Endodermal cell (in vitro differentiated cells): ENCODE measurements around the gene RDH13. TPM values are rescaled to one million over a fixed set of nuclear protein-coding genes. Genes with fewer than 3 reads are reported as not detected.

Experiments used
- DNase-seq: peaks from one replicate; pipeline ENCODE4 v3.0.0-alpha.2; 2017
- H3K27ac ChIP-seq: 2 replicates; pipeline ENCODE4 v1.5.1; 2013; ENCODE audit warnings: mild to moderate bottlenecking, low read depth, low read length, moderate library complexity
- H3K27me3 ChIP-seq: 2 replicates; pipeline ENCODE4 v1.6.1; 2013; ENCODE audit warnings: mild to moderate bottlenecking, low read length, moderate library complexity; ENCODE audit not compliant: insufficient read depth, control insufficient read depth, poor library complexity, severe bottlenecking
- H3K36me3 ChIP-seq: 2 replicates; pipeline ENCODE4 v1.7.0; 2013; ENCODE audit warnings: mild to moderate bottlenecking, low read length, moderate library complexity; ENCODE audit not compliant: control insufficient read depth, insufficient read depth
- H3K4me1 ChIP-seq: one replicate; pipeline ENCODE4 v1.7.0; 2013; ENCODE audit warnings: low read length; ENCODE audit not compliant: control insufficient read depth, insufficient read depth
- H3K4me3 ChIP-seq: 2 replicates; pipeline ENCODE4 v1.5.1; 2013; ENCODE audit warnings: mild to moderate bottlenecking, low read length, moderate library complexity
- H3K9ac ChIP-seq: 2 replicates; pipeline ENCODE4 v1.6.1; 2013; ENCODE audit warnings: mild to moderate bottlenecking, low read length, moderate library complexity; ENCODE audit not compliant: poor library complexity, severe bottlenecking; ENCODE audit errors: extremely low read depth
- H3K9me3 ChIP-seq: 2 replicates; pipeline ENCODE4 v1.6.1; 2013; ENCODE audit warnings: mild to moderate bottlenecking, low read length, moderate library complexity; ENCODE audit not compliant: control insufficient read depth
- H3K27ac Mint-ChIP-seq: 2 replicates; pipeline ENCODE4 v1.8.0; 2020; ENCODE audit warnings: mixed read lengths
- H3K27me3 Mint-ChIP-seq: 2 replicates; pipeline ENCODE4 v1.8.0; 2021; ENCODE audit warnings: mild to moderate bottlenecking, mixed read lengths; ENCODE audit not compliant: insufficient read depth
- H3K36me3 Mint-ChIP-seq: 2 replicates; pipeline ENCODE4 v1.8.0; 2020; ENCODE audit warnings: low read depth, mixed read lengths
- H3K4me1 Mint-ChIP-seq: 2 replicates; pipeline ENCODE4 v1.8.0; 2020; ENCODE audit warnings: mixed read lengths
- H3K4me3 Mint-ChIP-seq: 2 replicates; pipeline ENCODE4 v1.8.0; 2020; ENCODE audit warnings: mild to moderate bottlenecking, moderate library complexity, mixed read lengths
- H3K9me3 Mint-ChIP-seq: 2 replicates; pipeline ENCODE4 v1.8.0; 2020; ENCODE audit warnings: mild to moderate bottlenecking, mixed read lengths
- WGBS, 2 experiments: methylation state at CpG; one replicate each; pipeline versions ENCODE4 v1.1.5 to v1.1.7; 2013; ENCODE audit warnings: missing lambda C conversion rate in 2 of 2, mixed read lengths in 1 of 2; ENCODE audit not compliant: insufficient coverage in 1 of 2, insufficient read length in 1 of 2; 5-methylcytosine and 5-hydroxymethylcytosine counted together
- total RNA-seq, 2 donors: library from RNA; stranded (reverse); fragmentation: NEBNext Ultra II Directional in 1 of 2; extraction: Animal tissue kit (Norgen Biotek cat#: 25700) in 1 of 2; gene quantifications; 2 replicates in 1 of 2; 3 replicates in 1 of 2; pipeline ENCODE4 v1.2.1, GENCODE V29; 2021
- TF ChIP-seq, protein P1 (sequence below): fragments of 200-600 bp; sonication (generic); conservative IDR thresholded peaks from 2 replicates; pipeline ENCODE4 v1.5.0; 2021; ENCODE audit warnings: antibody characterized with exemption, mild to moderate bottlenecking

The RDH13 gene
- total RNA-seq, 2 donors from 2014 or later = 20.6 to 39.0 TPM

DNA sequence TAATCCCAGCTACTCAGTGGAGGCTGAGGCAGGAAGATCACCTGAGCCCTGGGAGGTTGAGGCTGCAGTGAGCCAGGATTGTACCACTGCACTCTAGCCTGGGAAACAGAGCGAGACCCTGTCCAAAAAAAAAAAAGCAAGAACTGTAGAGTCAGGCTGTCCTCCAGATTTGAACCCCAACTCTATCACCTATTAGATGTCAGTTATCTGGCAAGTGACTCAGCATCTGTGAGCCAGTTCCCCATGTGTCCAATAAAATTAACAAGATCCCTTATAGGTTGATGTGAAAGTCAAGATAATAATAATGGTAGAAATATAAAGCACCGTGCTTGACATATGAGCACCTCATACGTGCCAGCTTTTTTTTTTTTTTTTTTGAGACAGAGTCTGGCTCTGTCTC is 46.9 kb downstream of the RDH13 start:
- H3K27me3 Mint-ChIP-seq = no peaks in the 10 kb centered on the region
- H3K4me3 ChIP-seq = no peak overlapping the region
- peaks cover 26% of the 10 kb centered on the region for H3K4me1 Mint-ChIP-seq

DNA sequence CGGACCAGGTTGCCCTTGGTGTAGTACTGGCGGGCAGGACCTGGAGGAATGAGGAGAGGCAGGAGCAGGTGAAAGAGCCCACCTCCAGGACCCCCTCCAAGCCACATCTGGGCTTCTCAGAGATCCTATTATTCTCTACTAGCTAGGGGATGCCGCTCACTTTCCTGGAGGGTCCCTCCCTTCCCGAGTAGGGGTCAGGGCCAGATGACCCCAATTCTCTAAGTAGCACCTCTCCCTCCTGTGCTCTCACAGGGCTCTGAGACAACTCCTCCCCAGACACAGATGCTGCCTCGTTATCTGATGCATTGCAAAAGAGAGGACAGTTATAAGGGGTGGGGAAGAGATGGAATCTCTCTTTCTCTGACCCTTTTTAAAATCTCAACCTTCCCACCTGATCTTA is 47.8 kb downstream of the RDH13 start:
- Histone ChIP-seq H3K27me3 (no peaks in the 10 kb centered on the region), H3K36me3 (peaks cover 70% of the 10 kb centered on the region), H3K4me3 (no peak overlapping the region), H3K4me1 (no peaks in the 10 kb centered on the region), H3K27ac (no peak overlapping the region), H3K9me3 (no peaks in the 10 kb centered on the region), H3K9ac (no peak overlapping the region)
- no peak overlapping the region for H3K4me3 Mint-ChIP-seq
- H3K27ac Mint-ChIP-seq = peak overlapping the region; percentile 0
- no peaks in the 10 kb centered on the region for H3K9me3 Mint-ChIP-seq
- TF ChIP-seq, protein P1, sequence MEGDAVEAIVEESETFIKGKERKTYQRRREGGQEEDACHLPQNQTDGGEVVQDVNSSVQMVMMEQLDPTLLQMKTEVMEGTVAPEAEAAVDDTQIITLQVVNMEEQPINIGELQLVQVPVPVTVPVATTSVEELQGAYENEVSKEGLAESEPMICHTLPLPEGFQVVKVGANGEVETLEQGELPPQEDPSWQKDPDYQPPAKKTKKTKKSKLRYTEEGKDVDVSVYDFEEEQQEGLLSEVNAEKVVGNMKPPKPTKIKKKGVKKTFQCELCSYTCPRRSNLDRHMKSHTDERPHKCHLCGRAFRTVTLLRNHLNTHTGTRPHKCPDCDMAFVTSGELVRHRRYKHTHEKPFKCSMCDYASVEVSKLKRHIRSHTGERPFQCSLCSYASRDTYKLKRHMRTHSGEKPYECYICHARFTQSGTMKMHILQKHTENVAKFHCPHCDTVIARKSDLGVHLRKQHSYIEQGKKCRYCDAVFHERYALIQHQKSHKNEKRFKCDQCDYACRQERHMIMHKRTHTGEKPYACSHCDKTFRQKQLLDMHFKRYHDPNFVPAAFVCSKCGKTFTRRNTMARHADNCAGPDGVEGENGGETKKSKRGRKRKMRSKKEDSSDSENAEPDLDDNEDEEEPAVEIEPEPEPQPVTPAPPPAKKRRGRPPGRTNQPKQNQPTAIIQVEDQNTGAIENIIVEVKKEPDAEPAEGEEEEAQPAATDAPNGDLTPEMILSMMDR = no peak
- H3K27me3 Mint-ChIP-seq = no peaks in the 10 kb centered on the region
- peaks cover 25% of the 10 kb centered on the region for H3K36me3 Mint-ChIP-seq
- peaks cover 32% of the 10 kb centered on the region for H3K4me1 Mint-ChIP-seq
- WGBS, 2 experiments = 83 to 91% methylated on average over 3 to 4 of the region's 5 CpGs
- no peak for DNase-seq

More for the DNA sequence above, 46.9 kb downstream of the RDH13 start:
- Histone ChIP-seq H3K27me3 (no peaks in the 10 kb centered on the region), H3K27ac (no peak overlapping the region), H3K9ac (no peak overlapping the region), H3K36me3 (peaks cover 73% of the 10 kb centered on the region), H3K9me3 (no peaks in the 10 kb centered on the region), H3K4me1 (no peaks in the 10 kb centered on the region)
- no peak overlapping the region for H3K4me3 Mint-ChIP-seq
- peaks cover 29% of the 10 kb centered on the region for H3K36me3 Mint-ChIP-seq
- TF ChIP-seq, protein P1 = no peak
- 79 to 100% methylated on average over 2 to 3 of the region's 3 CpGs for WGBS, 2 experiments
- no peak overlapping the region for H3K27ac Mint-ChIP-seq
- DNase-seq = no peak
- no peaks in the 10 kb centered on the region for H3K9me3 Mint-ChIP-seq

DNA sequence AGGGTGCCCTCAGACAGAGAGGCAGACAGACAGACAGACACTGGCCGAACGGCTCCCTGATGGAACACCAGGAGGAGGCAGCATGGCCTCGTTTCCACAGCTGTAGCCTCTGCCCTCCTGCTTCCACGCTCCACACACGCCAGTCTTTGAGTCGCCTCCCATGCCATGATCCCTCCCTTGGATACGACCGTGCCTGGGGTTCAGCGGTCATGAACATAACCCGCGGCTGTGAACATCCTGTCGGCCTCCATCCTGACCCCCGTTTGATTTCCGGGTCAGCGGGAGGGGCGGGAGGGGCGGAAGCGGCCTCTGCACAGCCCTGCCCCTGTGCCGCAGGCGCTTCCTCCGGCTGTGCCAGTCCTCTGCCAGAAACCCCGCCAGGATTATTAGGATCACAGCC is 48.2 kb downstream of the RDH13 start:
- TF ChIP-seq, protein P1 = no peak
- Histone ChIP-seq H3K9me3 (no peaks in the 10 kb centered on the region), H3K4me3 (no peak overlapping the region), H3K9ac (no peak overlapping the region), H3K4me1 (no peaks in the 10 kb centered on the region), H3K27ac (no peak overlapping the region), H3K36me3 (peaks cover 67% of the 10 kb centered on the region), H3K27me3 (no peaks in the 10 kb centered on the region)
- Mint-ChIP-seq H3K4me3 (no peak overlapping the region), H3K27ac (no peak overlapping the region), H3K36me3 (peaks cover 24% of the 10 kb centered on the region), H3K4me1 (peaks cover 32% of the 10 kb centered on the region), H3K27me3 (no peaks in the 10 kb centered on the region), H3K9me3 (no peaks in the 10 kb centered on the region)
- WGBS, 2 experiments = 95% methylated on average over 21 to 22 of the region's 22 CpGs
- DNase-seq = no peak
